ENCODE results near the gene CADPS. TPM values are rescaled to one million over a fixed set of nuclear protein-coding genes. Genes with fewer than 3 reads are reported as not detected.

The CADPS gene
- polyA plus RNA-seq, 1 donor from 2014 or later = 118 TPM

DNA sequence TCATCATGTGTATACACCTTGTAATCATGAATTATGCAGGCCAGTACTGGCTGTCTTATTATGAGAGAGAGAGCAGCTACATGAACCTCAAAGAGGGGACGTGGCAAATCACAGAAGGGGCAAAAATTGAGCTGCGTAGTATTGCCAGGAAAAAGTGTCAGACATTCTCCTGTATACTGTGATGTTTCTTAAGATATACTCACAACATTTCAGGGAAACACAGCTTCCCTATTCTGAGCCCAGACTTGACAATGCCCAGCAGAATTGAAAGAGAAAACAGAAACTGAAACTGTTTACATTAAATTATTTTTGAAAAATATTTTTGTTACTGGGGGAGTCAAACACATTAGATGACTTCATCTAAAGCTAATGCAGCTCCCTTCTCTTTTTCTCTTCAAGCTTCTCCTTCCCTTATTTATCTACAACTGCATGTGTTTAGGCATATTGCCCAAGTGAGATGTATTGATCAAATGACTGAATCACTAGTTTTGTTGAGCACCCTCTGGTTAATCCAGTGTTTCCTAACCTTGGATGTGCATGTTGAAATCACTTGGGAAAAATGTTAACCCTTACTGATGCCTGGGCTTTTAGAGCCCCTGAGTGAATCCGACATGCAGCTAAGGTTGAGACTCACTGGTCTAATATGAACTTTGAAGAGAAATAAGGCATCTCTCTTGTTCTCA, 39.5 kb downstream of the CADPS start:
- Histone ChIP-seq H2AFZ (ENCODE audit: low read depth, low read length) (no peak overlapping the region), H3K9me2 (ENCODE audit: insufficient read depth, low read length) (no peaks in the 10 kb centered on the region), H3K9me3 (ENCODE audit: low read length) (no peaks in the 10 kb centered on the region), H3F3A (ENCODE audit: insufficient read depth, low read length, poor library complexity, severe bottlenecking) (no peaks in the 10 kb centered on the region), H3K27ac (ENCODE audit: low read length) (no peak overlapping the region), H4K20me1 (ENCODE audit: insufficient read depth) (no peaks in the 10 kb centered on the region), H3K79me2 (replicated peaks; ENCODE audit: insufficient read depth, low read length) (no peaks in the 10 kb centered on the region), H3K36me3 (ENCODE audit: insufficient read depth, low read length) (no peaks in the 10 kb centered on the region), H3K4me3 (ENCODE audit: low read length) (no peak overlapping the region), H3K27me3 (ENCODE audit: insufficient read depth, low read depth, low read length) (no peaks in the 10 kb centered on the region), H3K4me2 (ENCODE audit: low read length) (no peak overlapping the region), H3K9ac (ENCODE audit: low read length) (no peak overlapping the region)
- no peak for TF ChIP-seq POLR2AphosphoS5 (IDR thresholded peaks at IDR 0.05)
- TF ChIP-seq, protein P1, sequence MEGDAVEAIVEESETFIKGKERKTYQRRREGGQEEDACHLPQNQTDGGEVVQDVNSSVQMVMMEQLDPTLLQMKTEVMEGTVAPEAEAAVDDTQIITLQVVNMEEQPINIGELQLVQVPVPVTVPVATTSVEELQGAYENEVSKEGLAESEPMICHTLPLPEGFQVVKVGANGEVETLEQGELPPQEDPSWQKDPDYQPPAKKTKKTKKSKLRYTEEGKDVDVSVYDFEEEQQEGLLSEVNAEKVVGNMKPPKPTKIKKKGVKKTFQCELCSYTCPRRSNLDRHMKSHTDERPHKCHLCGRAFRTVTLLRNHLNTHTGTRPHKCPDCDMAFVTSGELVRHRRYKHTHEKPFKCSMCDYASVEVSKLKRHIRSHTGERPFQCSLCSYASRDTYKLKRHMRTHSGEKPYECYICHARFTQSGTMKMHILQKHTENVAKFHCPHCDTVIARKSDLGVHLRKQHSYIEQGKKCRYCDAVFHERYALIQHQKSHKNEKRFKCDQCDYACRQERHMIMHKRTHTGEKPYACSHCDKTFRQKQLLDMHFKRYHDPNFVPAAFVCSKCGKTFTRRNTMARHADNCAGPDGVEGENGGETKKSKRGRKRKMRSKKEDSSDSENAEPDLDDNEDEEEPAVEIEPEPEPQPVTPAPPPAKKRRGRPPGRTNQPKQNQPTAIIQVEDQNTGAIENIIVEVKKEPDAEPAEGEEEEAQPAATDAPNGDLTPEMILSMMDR (IDR thresholded peaks at IDR 0.05; ENCODE audit: poor library complexity, severe bottlenecking) = no peak
- no peak for TF ChIP-seq MXI1 (conservative IDR thresholded peaks at IDR 0.05; ENCODE audit: poor library complexity, severe bottlenecking)
- TF ChIP-seq SMC3 (conservative IDR thresholded peaks at IDR 0.05; ENCODE audit: poor library complexity) = no peak
- TF ChIP-seq EZH2 (IDR thresholded peaks at IDR 0.05; ENCODE audit: borderline replicate concordance, insufficient read depth, low read length, poor library complexity, severe bottlenecking) = no peak
- no peak for TF ChIP-seq RAD21 (conservative IDR thresholded peaks at IDR 0.05)
- TF ChIP-seq, protein P2, sequence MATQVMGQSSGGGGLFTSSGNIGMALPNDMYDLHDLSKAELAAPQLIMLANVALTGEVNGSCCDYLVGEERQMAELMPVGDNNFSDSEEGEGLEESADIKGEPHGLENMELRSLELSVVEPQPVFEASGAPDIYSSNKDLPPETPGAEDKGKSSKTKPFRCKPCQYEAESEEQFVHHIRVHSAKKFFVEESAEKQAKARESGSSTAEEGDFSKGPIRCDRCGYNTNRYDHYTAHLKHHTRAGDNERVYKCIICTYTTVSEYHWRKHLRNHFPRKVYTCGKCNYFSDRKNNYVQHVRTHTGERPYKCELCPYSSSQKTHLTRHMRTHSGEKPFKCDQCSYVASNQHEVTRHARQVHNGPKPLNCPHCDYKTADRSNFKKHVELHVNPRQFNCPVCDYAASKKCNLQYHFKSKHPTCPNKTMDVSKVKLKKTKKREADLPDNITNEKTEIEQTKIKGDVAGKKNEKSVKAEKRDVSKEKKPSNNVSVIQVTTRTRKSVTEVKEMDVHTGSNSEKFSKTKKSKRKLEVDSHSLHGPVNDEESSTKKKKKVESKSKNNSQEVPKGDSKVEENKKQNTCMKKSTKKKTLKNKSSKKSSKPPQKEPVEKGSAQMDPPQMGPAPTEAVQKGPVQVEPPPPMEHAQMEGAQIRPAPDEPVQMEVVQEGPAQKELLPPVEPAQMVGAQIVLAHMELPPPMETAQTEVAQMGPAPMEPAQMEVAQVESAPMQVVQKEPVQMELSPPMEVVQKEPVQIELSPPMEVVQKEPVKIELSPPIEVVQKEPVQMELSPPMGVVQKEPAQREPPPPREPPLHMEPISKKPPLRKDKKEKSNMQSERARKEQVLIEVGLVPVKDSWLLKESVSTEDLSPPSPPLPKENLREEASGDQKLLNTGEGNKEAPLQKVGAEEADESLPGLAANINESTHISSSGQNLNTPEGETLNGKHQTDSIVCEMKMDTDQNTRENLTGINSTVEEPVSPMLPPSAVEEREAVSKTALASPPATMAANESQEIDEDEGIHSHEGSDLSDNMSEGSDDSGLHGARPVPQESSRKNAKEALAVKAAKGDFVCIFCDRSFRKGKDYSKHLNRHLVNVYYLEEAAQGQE (IDR thresholded peaks at IDR 0.05; ENCODE audit: borderline replicate concordance) = no peak
- TF ChIP-seq EP300 (conservative IDR thresholded peaks at IDR 0.05; ENCODE audit: poor library complexity, severe bottlenecking) = no peak

DNA sequence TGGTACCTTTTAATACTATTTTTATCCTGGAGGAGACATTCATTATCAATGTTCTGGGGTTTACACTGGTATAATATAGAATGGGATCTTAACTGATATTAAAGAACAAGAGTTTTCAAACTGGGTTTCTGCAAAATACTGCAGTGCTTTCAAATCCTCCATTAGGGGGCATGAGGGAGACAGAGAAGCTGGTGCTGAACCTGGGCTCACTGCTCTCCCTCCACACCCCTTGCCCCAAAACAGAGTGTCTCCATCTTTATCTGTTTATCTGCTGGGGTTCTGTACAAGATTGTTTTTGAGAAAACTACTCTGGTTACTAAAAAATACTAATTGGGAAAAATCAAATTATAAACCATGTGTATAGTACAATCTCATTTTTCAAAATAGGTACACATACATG, 41.7 kb downstream of the CADPS start:
- Histone ChIP-seq H3K9me2 (ENCODE audit: insufficient read depth, low read length) (no peaks in the 10 kb centered on the region), H3K9me3 (ENCODE audit: low read length) (no peaks in the 10 kb centered on the region), H4K20me1 (ENCODE audit: insufficient read depth) (no peaks in the 10 kb centered on the region), H3F3A (ENCODE audit: insufficient read depth, low read length, poor library complexity, severe bottlenecking) (no peaks in the 10 kb centered on the region), H3K4me3 (ENCODE audit: low read length) (no peak overlapping the region), H3K9ac (ENCODE audit: low read length) (no peak overlapping the region), H3K27me3 (ENCODE audit: insufficient read depth, low read depth, low read length) (no peaks in the 10 kb centered on the region), H3K79me2 (replicated peaks; ENCODE audit: insufficient read depth, low read length) (no peaks in the 10 kb centered on the region), H2AFZ (ENCODE audit: low read depth, low read length) (no peak overlapping the region), H3K36me3 (ENCODE audit: insufficient read depth, low read length) (no peaks in the 10 kb centered on the region), H3K4me2 (ENCODE audit: low read length) (no peak overlapping the region), H3K27ac (ENCODE audit: low read length) (no peak overlapping the region)
- TF ChIP-seq RAD21 (conservative IDR thresholded peaks at IDR 0.05) (no peak), EZH2 (IDR thresholded peaks at IDR 0.05; ENCODE audit: borderline replicate concordance, insufficient read depth, low read length, poor library complexity, severe bottlenecking) (no peak), POLR2AphosphoS5 (IDR thresholded peaks at IDR 0.05) (no peak), EP300 (conservative IDR thresholded peaks at IDR 0.05; ENCODE audit: poor library complexity, severe bottlenecking) (no peak), SMC3 (conservative IDR thresholded peaks at IDR 0.05; ENCODE audit: poor library complexity) (no peak), MXI1 (conservative IDR thresholded peaks at IDR 0.05; ENCODE audit: poor library complexity, severe bottlenecking) (no peak), TAF1 (IDR thresholded peaks at IDR 0.05; ENCODE audit: low read depth) (no peak)
- TF ChIP-seq, protein P1 (IDR thresholded peaks at IDR 0.05; ENCODE audit: poor library complexity, severe bottlenecking) = no peak
- TF ChIP-seq, protein P2 (IDR thresholded peaks at IDR 0.05; ENCODE audit: borderline replicate concordance) = no peak

Measured in neural cell (in vitro differentiated cells).